Measurements from ENCODE around the gene PIGR.

The PIGR gene

DNA sequence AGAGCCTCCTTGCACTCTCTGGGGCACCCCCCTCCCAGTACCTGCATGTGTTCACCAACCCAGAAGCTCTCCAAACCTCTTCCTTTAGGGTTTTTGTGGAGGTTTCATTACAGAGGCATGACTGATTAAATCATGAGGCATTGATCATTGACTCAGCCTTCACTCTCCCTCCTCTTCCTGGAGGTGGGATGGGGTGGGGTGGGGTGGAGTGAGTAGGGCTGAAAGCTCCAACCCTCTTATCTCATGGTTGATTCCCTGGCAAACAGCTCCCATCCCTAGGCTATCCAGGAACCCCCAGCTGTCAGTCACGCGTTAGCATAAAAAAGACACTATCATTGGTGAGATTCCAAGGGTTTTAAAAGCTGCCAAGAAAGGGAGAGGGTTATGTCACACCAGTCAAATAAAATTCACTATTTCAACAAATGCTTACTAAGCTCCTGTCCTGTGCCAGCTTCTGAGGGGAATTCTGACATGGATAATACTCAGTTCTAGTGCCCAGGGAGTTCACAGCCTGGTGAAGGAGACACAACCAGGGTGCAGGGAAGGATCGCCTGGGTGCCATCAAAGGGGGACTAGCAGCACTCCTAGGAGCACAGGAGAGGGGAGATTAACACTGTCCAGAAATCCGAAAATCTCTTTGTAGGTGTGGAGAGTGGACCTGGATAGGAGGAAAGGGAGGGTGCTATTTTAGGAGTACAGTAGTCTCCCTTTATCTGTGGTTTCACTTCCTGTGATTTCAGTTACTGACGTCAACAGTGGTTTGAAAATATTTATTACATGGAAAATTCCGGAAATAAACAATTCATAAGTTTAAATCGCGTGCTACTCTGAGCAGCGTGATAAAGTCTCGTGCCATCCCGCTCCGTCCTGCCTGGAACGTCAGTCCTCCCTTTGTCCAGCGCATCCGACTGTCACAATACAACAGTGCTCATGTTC is 55.9 kb downstream of the PIGR start:
- no peak for DNase-seq (ENCODE audit: low read depth in 3 of 3)

DNA sequence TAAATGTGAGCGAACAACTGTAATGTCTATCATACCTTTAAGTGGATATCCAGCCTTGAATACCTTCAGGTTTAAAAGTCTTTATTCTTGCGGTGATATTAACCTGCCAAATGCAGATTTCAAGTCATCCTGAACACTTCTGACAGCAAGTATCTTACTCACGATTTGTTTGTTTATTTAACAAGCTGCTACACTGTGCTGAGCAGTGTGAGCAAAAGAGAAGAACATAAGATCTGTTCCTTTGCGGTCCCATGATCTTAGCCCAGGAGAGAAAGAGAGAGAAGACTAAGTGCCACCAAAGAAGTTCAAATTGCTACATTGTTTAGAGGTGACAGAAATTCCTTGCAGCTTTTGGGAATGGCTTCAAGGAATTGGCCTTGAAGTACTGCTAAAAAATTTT is 58.6 kb downstream of the PIGR start:
- DNase-seq (ENCODE audit: low read depth in 3 of 3), result no peak

DNA sequence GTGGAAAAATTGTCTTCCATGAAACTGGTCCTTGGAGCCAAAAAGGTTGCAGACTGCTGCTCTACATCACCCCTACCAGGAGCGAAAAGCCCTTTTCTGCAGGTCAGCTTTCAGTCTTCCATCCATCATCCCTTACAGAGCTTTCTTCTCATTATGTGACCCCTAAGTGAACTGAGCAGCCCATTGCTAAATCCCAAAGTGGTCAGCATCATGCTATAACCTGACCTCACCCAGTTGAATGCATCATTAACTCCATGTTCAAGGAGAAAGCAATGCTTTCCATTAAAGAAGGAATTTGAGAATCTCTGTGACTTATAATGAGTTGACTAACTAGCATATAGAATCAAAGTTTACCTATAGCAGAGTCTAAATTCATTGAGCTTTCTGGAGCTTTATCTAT is 59.4 kb downstream of the PIGR start:
- no peak for DNase-seq (ENCODE audit: low read depth in 3 of 3)

DNA sequence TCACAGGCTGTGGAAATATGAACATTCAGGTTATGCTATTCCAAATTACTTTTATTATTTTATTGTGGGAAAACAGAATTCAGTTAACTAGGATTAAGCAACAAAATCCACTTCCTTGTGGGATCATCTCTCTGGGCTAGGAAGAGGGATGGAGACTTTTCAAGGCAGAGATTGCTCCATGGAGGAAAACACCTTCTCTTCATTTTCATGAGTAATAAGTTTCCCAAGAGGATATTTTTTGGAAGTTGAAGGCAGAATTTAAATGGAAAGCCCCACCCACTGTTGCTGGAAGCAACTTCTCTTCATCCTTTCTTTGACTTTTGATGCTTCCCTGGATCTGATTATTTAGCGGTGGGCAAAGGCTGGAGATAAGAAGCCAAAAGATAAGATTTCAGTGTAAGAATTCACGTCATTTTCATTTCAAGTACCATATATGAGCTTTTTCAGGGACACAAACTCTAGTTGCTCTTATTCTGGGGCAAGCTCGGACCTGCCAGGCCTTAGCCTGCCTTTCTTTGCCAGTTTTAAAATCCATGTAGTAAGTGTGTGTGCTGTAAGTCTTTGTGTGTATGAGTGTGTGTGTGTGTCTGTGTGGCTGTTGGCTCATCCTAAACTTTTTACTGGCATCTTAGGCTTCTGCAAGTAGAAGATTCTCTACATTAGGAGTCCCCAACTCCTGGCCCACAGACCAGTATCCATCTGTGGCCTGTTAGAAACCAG is 60.8 kb downstream of the PIGR start:
- DNase-seq (ENCODE audit: low read depth in 3 of 3), result no peak

DNA sequence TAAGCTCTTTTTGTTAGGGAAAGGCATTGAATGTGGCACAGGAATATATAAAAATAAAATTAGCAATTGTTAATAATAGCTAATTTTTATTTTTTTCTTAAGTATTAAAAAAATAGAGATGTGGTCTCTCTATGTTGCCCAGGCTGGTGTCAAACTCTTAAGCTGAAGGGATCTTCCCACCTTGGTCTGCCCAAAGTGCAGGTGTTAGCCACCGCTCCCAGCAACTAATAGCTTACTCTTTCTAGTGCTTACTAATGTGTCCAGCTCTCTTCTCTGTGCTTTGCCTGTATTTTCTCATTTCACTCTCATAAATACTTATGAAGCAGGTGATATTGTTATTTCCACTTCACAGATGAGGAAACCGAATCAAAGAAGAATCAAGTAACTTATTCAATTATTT is 62.4 kb downstream of the PIGR start:
- DNase-seq (ENCODE audit: low read depth in 3 of 3), result no peak

DNA sequence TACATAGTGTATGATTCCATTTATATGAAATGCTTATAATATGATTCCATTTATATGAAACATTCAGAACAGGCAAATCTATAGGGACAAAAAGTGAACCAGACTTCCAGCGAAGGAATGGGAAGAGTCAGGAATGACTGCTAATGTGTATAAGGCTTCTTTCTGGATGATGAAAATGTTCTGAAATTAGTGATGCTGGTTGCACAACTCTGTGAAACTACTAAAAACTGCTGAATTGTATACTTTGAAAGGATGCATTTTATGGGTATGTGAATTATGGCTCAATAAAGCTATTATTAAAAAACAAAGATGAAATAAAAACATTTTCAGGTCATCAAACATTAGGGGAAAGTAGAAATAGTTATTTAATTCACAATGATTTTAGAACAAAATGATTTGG is 63.1 kb downstream of the PIGR start:
- DNase-seq (ENCODE audit: low read depth in 3 of 3), result no peak

DNA sequence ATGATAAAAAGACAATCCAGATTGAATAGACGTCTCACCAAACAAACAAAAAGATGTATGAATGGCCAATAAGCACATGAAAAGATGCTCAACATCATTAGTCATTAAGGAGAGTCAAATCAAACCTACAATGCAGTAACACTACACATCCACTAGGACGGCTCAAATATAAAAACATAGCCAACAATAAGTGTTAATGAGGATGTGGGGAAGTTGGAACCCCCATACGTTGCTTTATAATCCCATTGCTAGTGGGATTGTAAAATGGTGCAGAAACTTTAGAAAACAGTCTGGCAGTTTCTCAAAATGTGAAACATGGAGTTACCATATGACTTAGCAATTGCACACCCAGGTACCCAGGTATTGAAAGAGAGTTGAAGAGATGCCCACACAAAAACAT is 63.7 kb downstream of the PIGR start:
- no peak for DNase-seq (ENCODE audit: low read depth in 3 of 3)

DNA sequence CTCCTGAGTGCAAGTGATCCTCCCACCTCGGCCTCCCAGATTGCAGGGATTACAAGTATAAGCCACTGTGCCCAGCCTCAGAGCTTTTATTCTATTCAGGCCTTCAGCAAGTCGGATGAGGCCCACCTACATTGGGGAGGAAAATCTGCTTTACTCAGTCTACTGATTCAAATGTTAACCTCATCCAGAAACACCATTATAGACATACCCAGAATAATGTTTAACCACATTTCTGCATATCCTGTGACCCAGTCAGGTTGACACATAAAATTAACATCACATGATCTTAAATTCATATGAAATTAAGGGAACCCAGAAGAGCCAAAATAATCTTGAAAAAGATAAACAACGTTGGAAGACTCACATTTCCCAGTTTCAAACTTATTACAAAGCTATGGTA is 66.0 kb downstream of the PIGR start:
- DNase-seq (ENCODE audit: low read depth in 3 of 3), result no peak

Measured in stimulated activated CD4-positive, alpha-beta T cell treated with anti-CD3 and anti-CD28 coated beads, TNF-alpha, amount 100 ng/mL, for 4 hours (primary cell).